ENCODE data around the gene RAB26.
"Not testable (repeated sequence)": the region's sequence is repeated elsewhere in the genome, so short reads cannot be mapped to it uniquely, and the experiment has no call there.

Gene RAB26

DNA sequence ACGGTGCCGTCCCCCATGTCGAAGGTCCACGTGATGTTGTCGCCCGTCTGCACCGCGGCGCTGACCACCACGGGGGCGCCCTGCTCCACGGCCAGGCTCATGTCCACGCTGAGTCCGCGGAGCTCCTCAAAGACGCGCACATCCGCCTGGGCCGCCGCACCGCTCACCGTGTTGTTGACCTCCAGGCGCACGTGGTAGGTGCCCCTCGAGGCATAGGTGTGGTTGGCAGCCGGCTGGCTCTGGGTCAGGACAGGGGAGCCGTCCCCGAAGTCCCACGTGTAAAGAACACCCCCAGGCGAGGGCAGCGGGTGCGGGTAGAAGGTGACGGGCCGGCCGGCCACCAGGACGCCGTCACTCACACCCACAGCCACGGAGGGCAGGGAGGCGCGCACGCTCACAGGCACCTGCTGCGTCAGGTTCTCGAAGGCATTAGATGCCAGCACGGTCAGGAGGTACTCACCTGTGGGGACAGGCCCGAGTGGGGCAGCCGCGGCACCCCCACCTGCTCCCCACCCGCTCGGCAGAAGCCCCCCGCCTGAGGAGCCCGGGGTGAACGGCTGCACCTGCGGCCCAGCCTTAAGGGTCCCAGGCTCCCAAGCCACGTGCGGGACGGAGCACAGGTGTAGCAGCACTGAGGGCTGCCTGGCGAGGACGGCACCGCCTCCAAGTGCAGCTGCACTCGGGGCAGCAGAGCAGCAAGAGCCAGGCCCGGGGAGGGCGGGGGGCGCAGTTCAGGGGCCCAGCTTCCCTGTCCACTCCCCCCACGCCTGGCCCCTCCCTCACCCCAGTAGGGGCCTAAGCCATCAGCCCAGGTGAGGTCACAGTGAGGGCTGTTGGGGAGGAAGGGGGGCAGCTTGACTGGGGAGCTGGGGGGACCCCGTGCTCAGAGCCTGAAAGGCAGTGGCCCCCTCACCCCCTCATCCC, 36.8 kb upstream of the RAB26 start:
- H3K9me3 Mint-ChIP-seq, H3K27ac Mint-ChIP-seq, CTCF ChIA-PET, H3K27me3 Mint-ChIP-seq, DNase-seq, H3K4me1 Mint-ChIP-seq, H3K36me3 Mint-ChIP-seq, H3K4me3 Mint-ChIP-seq: not testable (repeated sequence)

GRCh38 chr16:2112539-2113106, 35.8 kb upstream of the RAB26 start:
- H3K4me1 Mint-ChIP-seq, H3K36me3 Mint-ChIP-seq, H3K27me3 Mint-ChIP-seq, H3K4me3 Mint-ChIP-seq, H3K27ac Mint-ChIP-seq, DNase-seq, H3K9me3 Mint-ChIP-seq, CTCF ChIA-PET: not testable (repeated sequence)

GRCh38 chr16:2114225-2114624, 34.2 kb upstream of the RAB26 start:
- H3K4me1 Mint-ChIP-seq, H3K4me3 Mint-ChIP-seq, H3K36me3 Mint-ChIP-seq, H3K27me3 Mint-ChIP-seq, H3K27ac Mint-ChIP-seq, DNase-seq, CTCF ChIA-PET, H3K9me3 Mint-ChIP-seq: not testable (repeated sequence)

DNA sequence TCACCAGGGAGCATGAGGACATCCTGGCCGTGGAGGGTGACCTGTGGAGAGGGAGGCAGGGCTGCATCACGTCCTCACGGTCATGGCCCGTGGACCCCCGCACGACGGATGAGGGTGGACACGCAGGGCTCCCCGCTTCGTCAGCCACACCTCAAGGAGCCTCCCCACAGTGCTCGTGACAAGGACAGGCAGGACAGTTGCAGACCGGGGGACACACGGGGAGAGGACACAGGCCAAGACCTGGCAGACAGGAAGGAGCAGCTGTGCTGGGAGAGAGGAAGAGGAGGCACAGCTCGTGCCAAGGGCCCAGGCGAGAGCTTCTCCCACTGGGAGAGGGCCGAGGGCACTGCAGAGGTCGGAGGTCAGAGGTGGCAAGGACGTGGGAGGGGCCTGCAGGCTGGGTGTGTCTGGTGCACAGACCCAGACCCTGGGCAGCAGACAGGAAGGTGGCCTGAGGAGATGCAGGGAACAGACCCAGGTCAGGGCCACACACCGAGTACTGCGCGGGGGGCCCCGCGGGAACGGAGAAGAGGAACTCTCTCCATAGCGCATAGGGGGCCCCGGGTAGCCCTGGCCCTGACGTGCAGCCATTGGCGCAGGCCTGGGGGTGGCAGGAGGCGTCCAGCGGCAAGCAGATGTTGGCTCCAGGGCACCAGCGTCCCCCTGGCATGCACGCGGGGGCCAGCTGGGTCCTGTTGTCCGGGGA, 33.4 kb upstream of the RAB26 start:
- DNase-seq, CTCF ChIA-PET, H3K27ac Mint-ChIP-seq: not testable (repeated sequence)

DNA sequence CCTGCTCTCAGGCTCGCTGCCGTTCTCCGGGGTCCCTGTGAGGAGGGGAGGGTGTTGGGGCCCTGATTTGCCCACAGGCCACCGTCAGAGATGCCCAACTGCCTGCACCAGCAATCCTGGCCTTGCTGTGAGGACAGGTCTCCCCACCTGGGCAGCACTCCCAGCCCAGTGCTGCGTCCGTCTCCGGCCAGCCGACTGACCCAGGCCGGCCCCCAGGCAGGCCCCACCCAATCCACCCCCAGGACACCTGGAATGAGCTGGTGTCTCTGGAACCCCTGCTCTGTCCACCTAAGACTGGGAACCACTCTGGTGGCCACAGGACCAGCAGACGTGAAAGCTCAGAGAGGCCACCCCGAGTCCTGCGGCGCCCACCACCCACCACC, 32.8 kb upstream of the RAB26 start:
- H3K9me3 Mint-ChIP-seq = no peaks in the 10 kb centered on the region
- H3K36me3 Mint-ChIP-seq = peaks cover 2% of the 10 kb centered on the region
- H3K4me3 Mint-ChIP-seq = no peak overlapping the region
- H3K27ac Mint-ChIP-seq = no peak overlapping the region
- no peak for DNase-seq
- CTCF ChIA-PET = no interaction called here
- no peaks in the 10 kb centered on the region for H3K27me3 Mint-ChIP-seq
- H3K4me1 Mint-ChIP-seq = no peaks in the 10 kb centered on the region

More for the DNA sequence above, 33.4 kb upstream of the RAB26 start:
- H3K36me3 Mint-ChIP-seq, H3K4me3 Mint-ChIP-seq, H3K27me3 Mint-ChIP-seq, H3K4me1 Mint-ChIP-seq, H3K9me3 Mint-ChIP-seq: not testable (repeated sequence)

DNA sequence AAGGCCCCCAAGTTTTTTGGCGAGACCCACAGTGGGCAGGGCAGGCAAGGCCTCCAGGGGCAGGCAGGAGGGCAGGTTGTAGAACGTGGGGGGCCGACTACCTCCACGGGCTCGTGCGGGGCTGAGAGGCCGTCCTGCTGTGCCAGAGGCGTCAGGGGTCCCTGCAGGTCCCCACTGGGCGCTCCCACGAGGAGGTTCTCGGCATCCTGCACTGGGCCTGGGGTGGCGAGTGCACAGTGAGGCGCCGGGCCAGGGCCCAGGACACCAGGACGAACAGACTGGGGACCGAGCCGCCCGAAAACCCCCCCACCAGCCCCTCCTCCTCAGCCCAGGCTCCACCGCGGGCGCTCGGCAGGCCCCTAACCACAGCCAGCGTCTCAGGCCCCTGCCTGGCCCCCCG, 32.0 kb upstream of the RAB26 start:
- H3K4me3 Mint-ChIP-seq, CTCF ChIA-PET, H3K27me3 Mint-ChIP-seq, H3K4me1 Mint-ChIP-seq, H3K36me3 Mint-ChIP-seq, H3K9me3 Mint-ChIP-seq, DNase-seq, H3K27ac Mint-ChIP-seq: not testable (repeated sequence)

GRCh38 chr16:2117341-2117740, 31.1 kb upstream of the RAB26 start:
- H3K9me3 Mint-ChIP-seq, H3K4me1 Mint-ChIP-seq, H3K4me3 Mint-ChIP-seq, H3K36me3 Mint-ChIP-seq, H3K27me3 Mint-ChIP-seq, CTCF ChIA-PET, H3K27ac Mint-ChIP-seq, DNase-seq: not testable (repeated sequence)

DNA sequence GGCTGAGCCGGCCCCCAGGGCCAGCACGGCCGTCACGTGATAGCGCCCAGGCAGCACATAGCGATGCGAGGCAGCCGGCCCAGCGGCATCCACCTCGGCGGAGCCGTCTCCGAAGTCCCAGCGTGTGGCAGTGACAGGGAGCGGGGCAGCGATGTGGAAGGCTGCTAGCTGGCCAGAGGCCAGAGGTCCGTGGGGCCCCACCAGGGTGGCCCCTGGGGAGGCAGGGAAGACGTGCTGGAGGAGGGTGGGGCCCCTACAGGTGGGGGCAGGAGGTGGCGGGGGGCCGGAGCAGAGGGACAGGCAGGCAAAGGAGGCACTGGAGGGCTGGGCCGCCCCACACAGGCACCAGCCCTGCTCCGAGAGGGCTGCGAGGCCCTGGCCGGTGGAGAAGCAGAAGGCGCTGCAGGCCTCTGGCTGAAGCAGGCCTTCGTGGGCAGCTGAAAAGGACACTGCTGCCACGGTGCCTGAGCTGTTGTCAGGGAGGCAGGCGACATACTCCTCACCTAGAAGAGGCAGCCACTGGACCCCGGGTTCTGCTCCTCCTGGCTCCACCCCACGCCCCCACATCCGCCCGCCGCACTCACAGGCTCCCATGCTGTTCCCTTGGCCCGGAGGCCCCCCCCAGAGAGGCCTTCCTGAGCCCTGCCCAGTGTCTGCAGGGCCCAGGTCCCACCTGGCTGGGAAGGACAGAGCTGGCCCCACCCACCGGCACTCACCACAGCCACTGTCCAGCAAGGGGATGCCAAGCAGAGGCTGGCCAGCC, 30.3 kb upstream of the RAB26 start:
- H3K4me1 Mint-ChIP-seq, H3K9me3 Mint-ChIP-seq, H3K36me3 Mint-ChIP-seq, CTCF ChIA-PET, H3K27ac Mint-ChIP-seq, DNase-seq, H3K4me3 Mint-ChIP-seq, H3K27me3 Mint-ChIP-seq: not testable (repeated sequence)

- H3K4me3 Mint-ChIP-seq, H3K9me3 Mint-ChIP-seq, H3K27me3 Mint-ChIP-seq, H3K27ac Mint-ChIP-seq, H3K36me3 Mint-ChIP-seq, H3K4me1 Mint-ChIP-seq: not testable (repeated sequence)
- CTCF ChIA-PET = interaction anchor here (1.0 to 1.3 kb wide), 2 partner anchors 19 to 380 kb away, joined by 4 to 8 read pairs; no protein-coding TSS in a partner anchor
- peak; percentile 44 for DNase-seq
These were observed 27.1 kb upstream of the RAB26 start for GRCh38 chr16:2121325-2121724.

- CTCF ChIA-PET = interaction anchor here (1.0 to 1.3 kb wide), 2 partner anchors 19 to 380 kb away, joined by 4 to 8 read pairs; no protein-coding TSS in a partner anchor
- Mint-ChIP-seq H3K4me3 (no peak overlapping the region), H3K4me1 (peaks cover 2% of the 10 kb centered on the region), H3K27me3 (no peaks in the 10 kb centered on the region), H3K9me3 (no peaks in the 10 kb centered on the region), H3K27ac (no peak overlapping the region), H3K36me3 (no peaks in the 10 kb centered on the region)
- no peak for DNase-seq
These were observed 26.6 kb upstream of the RAB26 start for GRCh38 chr16:2121853-2122252.

DNA sequence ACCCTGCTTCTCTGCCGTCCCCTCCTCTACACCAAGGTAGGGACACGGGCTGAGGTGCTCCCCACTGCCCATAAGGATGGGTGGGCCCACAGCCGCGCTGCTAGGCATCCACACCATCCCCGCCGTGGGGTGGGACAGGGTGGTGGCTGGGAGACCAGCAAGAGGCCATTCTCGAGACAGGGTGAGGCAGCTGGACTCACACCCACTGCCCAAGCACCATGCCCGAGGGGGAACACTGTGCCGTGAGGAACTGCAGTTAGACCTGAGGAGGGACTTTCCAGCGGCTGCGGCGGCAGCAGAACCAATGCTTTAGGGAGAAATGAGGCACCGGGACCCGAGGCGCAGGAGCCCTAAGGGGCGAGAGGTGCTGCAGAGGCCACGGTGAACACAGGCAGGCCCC, 26.0 kb upstream of the RAB26 start:
- H3K4me3 Mint-ChIP-seq = no peak overlapping the region
- no peak overlapping the region for H3K27ac Mint-ChIP-seq
- CTCF ChIA-PET = interaction anchor here (1.3 kb wide), 1 partner anchor 18 kb away, joined by 8 read pairs; no protein-coding TSS in a partner anchor
- H3K9me3 Mint-ChIP-seq = no peaks in the 10 kb centered on the region
- H3K27me3 Mint-ChIP-seq = no peaks in the 10 kb centered on the region
- no peaks in the 10 kb centered on the region for H3K36me3 Mint-ChIP-seq
- H3K4me1 Mint-ChIP-seq = peaks cover 5% of the 10 kb centered on the region
- DNase-seq = no peak

GRCh38 chr16:2122934-2123683, 25.3 kb upstream of the RAB26 start:
- CTCF ChIA-PET, H3K9me3 Mint-ChIP-seq, DNase-seq, H3K4me3 Mint-ChIP-seq, H3K27ac Mint-ChIP-seq, H3K27me3 Mint-ChIP-seq, H3K4me1 Mint-ChIP-seq, H3K36me3 Mint-ChIP-seq: not testable (repeated sequence)

- H3K27me3 Mint-ChIP-seq, H3K4me1 Mint-ChIP-seq, CTCF ChIA-PET, H3K4me3 Mint-ChIP-seq, H3K27ac Mint-ChIP-seq, H3K9me3 Mint-ChIP-seq, DNase-seq, H3K36me3 Mint-ChIP-seq: not testable (repeated sequence)
These were observed 24.6 kb upstream of the RAB26 start for GRCh38 chr16:2123706-2124376.
